ENCODE measurements around the gene DGCR6. TPM values are rescaled to one million over a fixed set of nuclear protein-coding genes. Genes with fewer than 3 reads are reported as not detected.
"Not testable (repeated sequence)": the region's sequence is repeated elsewhere in the genome, so short reads cannot be mapped to it uniquely, and the experiment has no call there.

DGCR6 gene
- total and polyA plus RNA-seq, 12 donors = 0.81 to 12.7 (median 2.5) TPM

DNA sequence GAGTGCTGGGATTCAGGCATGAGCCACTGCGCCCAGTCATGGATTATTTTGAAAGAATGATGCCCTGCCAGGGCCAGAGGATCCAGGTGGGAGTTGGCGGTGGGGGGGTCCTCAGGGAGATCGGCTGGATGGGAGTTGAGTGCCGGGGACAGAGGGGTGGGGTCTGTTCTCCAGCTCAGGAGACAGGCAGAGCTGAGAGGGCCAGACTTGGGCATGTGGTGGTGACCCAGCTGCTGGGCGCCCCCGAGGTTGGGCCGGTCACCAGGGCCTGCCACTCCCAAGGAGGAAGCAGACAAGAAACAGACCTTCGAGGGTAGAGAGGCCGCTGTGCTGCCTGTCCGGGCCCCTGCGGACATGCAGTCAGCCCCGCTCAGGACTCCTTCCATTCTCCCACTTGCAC is 41.8 kb downstream of the DGCR6 start:
- Histone ChIP-seq H3K4me1 (replicated peaks in 1 of 2) (no peaks in the 10 kb centered on the region), H3K27me3 (no peaks in the 10 kb centered on the region), H3K27ac (no peak overlapping the region), H3K4me3 (no peak overlapping the region), H3K36me3 (replicated peaks in 1 of 2) (no peaks in the 10 kb centered on the region), H3K9me3 (replicated peaks in 1 of 3) (no peaks in the 10 kb centered on the region)
- peak in 3 of 7 donors; percentile 2 to 14 (median 3) for DNase-seq
- TF ChIP-seq, protein P1, sequence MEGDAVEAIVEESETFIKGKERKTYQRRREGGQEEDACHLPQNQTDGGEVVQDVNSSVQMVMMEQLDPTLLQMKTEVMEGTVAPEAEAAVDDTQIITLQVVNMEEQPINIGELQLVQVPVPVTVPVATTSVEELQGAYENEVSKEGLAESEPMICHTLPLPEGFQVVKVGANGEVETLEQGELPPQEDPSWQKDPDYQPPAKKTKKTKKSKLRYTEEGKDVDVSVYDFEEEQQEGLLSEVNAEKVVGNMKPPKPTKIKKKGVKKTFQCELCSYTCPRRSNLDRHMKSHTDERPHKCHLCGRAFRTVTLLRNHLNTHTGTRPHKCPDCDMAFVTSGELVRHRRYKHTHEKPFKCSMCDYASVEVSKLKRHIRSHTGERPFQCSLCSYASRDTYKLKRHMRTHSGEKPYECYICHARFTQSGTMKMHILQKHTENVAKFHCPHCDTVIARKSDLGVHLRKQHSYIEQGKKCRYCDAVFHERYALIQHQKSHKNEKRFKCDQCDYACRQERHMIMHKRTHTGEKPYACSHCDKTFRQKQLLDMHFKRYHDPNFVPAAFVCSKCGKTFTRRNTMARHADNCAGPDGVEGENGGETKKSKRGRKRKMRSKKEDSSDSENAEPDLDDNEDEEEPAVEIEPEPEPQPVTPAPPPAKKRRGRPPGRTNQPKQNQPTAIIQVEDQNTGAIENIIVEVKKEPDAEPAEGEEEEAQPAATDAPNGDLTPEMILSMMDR (IDR thresholded peaks at IDR 0.05) = no peak
- no peak for TF ChIP-seq POLR2A (IDR thresholded peaks at IDR 0.05)
- 62 to 69% (median 66%) methylated on average over 11 to 12 of the region's 12 CpGs for WGBS, 4 donors
- intact Hi-C loops (cut with DNase I) = no loop called here

DNA sequence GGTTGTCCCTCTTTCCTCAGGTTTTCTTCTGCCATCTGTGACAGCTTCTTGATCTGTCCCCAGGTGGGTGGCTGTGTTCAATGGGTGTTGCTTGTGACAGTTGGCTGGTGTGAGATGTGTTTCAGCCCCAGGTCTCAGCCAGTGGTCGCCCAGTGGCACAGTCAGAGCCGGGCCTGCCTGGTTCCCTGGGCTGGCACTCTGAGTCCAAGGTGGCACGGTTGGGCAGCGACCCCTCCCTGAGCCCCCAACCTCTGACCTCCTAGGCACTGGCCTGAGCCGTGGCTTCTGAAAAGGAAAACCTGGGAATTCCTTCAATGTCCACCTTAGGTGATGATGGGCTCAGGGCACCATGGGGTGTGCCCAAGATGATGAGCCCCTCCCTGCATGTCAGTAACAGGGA is 44.0 kb downstream of the DGCR6 start:
- no peak overlapping the region for H3K27ac ChIP-seq
- H3K4me1 ChIP-seq (replicated peaks in 1 of 2) = no peaks in the 10 kb centered on the region
- no peaks in the 10 kb centered on the region for H3K9me3 ChIP-seq (replicated peaks in 1 of 3)
- WGBS, 4 donors = 70 to 83% (median 79%) methylated on average over 1 to 5 of the region's 5 CpGs
- TF ChIP-seq, protein P1 (IDR thresholded peaks at IDR 0.05) = no peak
- H3K27me3 ChIP-seq = no peaks in the 10 kb centered on the region
- intact Hi-C loops (cut with DNase I) = no loop called here
- peak in 4 of 7 donors; percentile 3 to 45 (median 4) for DNase-seq
- H3K4me3 ChIP-seq = no peak overlapping the region
- no peaks in the 10 kb centered on the region for H3K36me3 ChIP-seq (replicated peaks in 1 of 2)

DNA sequence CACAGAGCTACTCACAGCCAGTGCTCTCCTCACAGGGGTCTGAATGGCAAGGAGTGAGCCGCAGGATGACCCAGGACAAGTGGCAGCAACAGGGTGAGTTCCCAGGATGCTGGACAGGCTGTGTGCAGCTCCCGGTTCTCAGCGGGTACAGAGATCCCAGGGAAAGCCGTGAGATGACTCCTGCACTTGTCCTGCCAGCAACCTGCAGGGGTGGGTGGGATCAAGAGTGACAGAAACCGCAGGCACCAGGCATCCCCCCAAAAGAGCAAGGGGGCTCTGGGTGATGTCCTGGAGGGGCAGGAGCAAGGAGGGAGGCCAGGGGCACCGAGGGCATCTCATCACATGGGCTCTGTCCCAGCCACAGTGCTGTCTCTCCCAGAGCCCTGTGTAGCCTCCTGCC is 45.9 kb downstream of the DGCR6 start:
- no peaks in the 10 kb centered on the region for H3K9me3 ChIP-seq (replicated peaks in 1 of 3)
- 62 to 86% (median 73%) methylated on average over 5 to 6 of the region's 6 CpGs for WGBS, 4 donors
- intact Hi-C loops (cut with DNase I) = no loop called here
- H3K27ac ChIP-seq = no peak overlapping the region
- peak in 2 of 7 donors; percentile 1 to 6 for DNase-seq
- no peaks in the 10 kb centered on the region for H3K27me3 ChIP-seq
- TF ChIP-seq, protein P1 (IDR thresholded peaks at IDR 0.05) = no peak
- no peak for TF ChIP-seq POLR2A (IDR thresholded peaks at IDR 0.05)
- H3K4me1 ChIP-seq (replicated peaks in 1 of 2) = no peaks in the 10 kb centered on the region
- H3K4me3 ChIP-seq = no peak overlapping the region
- no peaks in the 10 kb centered on the region for H3K36me3 ChIP-seq (replicated peaks in 1 of 2)

DNA sequence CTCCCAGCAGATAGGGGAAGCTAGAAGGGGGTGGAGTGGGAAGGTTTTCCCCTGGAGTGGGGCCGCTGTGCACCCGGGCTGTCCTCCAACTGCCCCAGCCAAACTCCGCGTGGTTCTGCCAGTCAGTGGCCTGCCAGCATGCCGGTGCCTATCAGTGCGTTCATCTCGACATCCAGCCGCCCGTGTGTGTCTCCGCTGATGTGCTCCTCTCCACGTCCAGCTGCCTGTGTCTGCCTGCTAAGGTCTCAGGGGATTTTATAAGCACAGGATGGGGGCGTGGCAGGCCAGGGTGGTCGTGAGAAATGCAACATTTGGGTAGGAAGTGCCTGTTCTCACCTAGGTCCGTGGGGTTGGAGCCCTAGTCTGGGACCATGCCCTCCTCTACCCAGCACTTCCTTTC is 47.0 kb downstream of the DGCR6 start:
- H3K36me3 ChIP-seq (replicated peaks in 1 of 2); H3K27me3 ChIP-seq; H3K4me1 ChIP-seq (replicated peaks in 1 of 2); H3K4me3 ChIP-seq; H3K27ac ChIP-seq; H3K9me3 ChIP-seq (replicated peaks in 1 of 3); intact Hi-C loops (cut with DNase I): not testable (repeated sequence)
- DNase-seq = peak in 2 of 7 donors; percentile 8 to 46
- 16 to 74% (median 55%) methylated on average over 4 to 14 of the region's 14 CpGs for WGBS, 4 donors

DNA sequence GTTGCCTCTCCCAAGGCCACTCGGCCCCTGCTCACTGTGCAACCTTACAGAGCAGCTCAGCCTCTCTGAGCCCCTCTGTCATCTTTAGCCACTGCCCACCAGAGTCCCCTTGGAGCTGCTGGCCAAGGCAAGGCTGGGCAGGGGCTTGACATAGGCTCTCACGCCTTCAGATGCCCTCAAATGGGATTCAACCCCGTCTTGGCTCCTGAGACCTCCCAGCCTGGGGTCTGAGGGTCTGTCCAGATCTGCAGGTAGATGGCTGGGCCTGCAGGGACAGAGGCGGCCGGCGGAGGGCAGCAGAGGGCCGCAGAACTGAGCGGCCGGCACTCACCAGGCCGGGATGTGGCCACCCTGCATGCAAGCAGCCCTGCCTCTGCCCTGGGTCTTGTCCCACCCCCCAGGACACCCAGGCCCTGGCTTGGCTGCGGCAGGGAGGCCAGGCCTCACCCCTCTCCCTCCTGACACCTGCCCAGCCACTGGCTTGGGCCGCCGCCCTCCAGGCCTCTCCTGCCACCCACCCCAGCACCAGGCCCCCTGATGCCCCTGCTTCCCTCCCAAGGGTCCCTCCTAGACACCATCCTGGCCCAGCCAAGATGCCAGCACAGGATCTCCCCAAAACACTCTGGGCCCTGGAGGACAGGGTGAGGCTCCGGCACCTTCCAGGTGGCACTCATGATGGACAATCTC is 48.3 kb downstream of the DGCR6 start:
- peak; percentile 53 to 85 (median 71) for DNase-seq
- WGBS, 4 donors = 7 to 18% (median 14%) methylated on average over 1 to 13 of the region's 14 CpGs; no CpG with 5 or more reads in 1 of the 4 donors
- H3K9me3 ChIP-seq (replicated peaks in 1 of 3); H3K4me1 ChIP-seq (replicated peaks in 1 of 2); H3K36me3 ChIP-seq (replicated peaks in 1 of 2); H3K27ac ChIP-seq; H3K4me3 ChIP-seq; intact Hi-C loops (cut with DNase I); H3K27me3 ChIP-seq: not testable (repeated sequence)
- TF ChIP-seq, protein P1 (IDR thresholded peaks at IDR 0.05) = peak; percentile 72 to 89 (median 85)
